Myocyte (in vitro differentiated cells): Measurements from ENCODE around the gene C1QTNF5. TPM values are rescaled to one million over a fixed set of nuclear protein-coding genes. Genes with fewer than 3 reads are reported as not detected.

Experiments
- DNase-seq: peaks from one replicate; pipeline ENCODE4 v3.0.0-alpha.2; 2012; ENCODE audit warnings: low read depth
- total RNA-seq: library from RNA; depleted of rRNA; stranded (reverse); fragments of >200 nt; gene quantifications from 2 replicates; pipeline ENCODE4 v1.2.3, GENCODE V29; 2014

Gene C1QTNF5
- total RNA-seq, 1 donor from 2014 or later: 71.5 TPM

DNA sequence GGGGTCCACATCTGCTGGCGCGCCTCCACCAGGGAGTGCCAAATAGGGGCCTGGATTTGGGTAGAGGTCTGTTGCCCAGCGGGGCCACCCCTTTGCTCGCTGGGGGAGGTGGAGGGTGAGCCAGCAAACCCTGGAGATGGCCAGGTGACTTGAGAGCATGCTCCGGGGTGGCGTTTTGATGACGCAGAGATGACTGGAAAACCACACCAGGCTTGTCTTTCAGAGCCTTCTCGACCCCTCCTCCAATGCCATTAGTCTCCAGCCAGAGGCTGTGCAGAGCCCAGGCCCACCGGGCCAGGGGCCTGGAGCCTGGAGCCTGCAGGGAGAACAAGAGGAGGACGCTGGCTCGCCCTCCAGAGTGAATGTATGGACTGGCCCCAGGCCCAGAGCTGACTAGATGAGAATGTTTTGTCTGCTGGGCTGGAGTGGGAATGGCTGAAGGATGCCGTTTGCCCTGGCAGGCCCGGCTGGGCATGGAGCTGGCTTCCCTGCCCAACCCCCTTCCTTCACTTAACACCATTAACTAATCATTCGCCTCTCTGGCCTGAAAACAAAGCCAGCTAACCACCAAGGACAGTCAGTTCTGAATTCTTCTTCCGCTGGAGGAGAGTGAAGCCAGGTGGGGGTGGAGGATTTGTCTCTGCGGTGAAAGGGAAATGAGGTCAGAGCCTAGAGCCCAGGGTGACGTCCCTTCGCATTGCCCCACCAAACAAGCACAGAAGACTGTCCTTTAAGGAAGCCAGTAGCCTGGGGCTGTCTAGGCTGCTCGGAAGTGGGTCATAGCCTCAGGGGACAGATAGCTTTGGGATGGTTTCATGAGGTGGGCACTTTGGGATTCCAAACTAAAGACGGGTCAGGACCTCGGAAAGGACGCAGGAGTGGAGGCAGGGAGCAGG is 22.2 kb downstream of the C1QTNF5 start:
- DNase-seq: no peak

DNA sequence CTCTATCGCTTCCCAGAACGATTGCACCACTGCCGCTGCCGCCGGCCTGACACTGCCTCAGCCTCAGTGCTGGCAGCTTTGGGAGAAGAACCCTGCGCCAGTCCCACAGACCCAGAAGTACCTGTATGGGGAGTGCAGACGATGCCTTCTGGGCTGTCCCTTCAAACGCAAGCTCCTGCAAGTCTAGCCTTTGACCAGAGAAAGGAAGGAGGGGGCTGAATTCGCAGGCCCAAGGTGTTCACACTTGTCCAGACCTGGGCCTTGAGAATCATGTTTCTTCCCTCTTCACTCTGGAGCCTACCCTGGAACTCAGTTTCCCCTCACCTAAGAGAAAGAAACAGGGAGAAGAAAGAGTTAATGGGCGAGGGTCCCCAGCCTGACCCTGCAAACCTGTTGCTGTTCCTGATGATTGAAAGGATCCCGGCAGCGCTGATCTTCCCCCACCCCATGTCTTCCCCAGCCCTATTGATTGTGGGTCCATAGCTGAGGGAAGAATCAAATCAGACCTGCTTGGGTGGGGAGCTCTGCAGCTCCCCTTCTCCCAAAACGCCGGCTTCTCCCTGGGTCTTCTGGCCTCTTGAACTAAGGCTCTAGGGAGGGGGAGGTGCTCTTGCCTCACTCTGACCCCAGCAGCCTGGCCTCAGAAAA is 23.0 kb downstream of the C1QTNF5 start:
- no peak for DNase-seq

- no peak for DNase-seq
Observed at GRCh38 chr11:119316729-119317591, 23.7 kb downstream of the C1QTNF5 start, which contains the start of gene MCAM. TSS of gene MCAM (minus strand) at chr11:119317130. CDS start at chr11:119317101, 29 bp downstream.

DNA sequence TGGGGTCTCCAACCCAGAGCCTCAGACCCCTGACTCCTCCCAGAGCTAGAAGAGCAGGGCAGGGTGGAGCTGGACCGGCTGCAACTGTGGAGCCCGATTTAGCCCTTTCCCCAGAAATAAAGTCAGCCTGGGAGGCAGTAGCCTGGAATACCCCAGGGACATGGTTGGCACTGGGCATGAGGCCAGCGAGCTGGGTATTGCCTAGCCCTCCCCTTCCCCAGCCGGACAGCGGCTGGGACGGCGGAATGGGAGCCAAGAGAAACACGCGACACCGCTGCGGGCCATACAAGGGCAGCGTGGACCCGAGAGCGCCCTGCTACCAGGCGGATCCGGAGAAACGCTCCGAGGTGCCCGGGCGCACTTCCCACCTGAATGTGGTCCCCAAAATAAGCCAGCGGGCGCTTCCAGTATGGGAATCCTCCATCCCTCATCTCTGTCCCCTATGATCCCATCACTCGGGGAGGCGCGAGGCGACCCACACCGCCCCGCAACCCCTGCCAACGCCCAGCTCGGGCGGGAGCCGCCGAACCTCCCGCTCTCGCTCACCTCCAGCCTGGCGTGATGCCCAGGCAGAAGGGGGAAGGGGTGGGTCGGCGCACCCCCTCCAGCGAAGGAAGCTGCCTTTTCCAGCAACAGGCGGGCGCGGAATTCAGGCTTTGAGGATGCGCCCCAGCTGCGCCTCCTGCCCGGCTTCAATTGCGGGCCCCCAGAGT is 24.5 kb downstream of the C1QTNF5 start:
- peak; percentile 76 for DNase-seq

GRCh38 chr11:119315131-119316015 is 25.3 kb downstream of the C1QTNF5 start:
- peak; percentile 53 for DNase-seq

DNA sequence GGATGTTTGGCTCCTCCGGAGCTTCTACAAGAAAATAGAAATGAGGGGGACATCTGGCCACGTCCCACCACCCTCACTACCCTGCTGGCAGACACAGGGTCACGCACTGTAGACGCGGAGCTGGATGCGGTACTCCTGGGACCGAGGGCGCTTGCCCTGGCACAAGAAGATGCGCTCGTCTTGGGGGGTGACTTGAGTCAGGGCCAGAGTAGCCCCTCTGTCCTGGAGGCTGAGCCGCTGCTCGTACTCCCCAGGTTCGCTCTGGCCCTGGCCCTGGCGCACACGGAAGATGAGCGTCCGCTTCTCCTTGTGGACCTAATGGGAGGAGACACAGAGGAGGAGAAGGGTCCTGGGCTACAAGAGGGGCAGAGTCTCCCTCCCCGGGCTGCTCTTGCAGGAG is 26.0 kb downstream of the C1QTNF5 start:
- no peak for DNase-seq

- DNase-seq: no peak
Observed at GRCh38 chr11:119310682-119311052, 30.0 kb downstream of the C1QTNF5 start.

DNA sequence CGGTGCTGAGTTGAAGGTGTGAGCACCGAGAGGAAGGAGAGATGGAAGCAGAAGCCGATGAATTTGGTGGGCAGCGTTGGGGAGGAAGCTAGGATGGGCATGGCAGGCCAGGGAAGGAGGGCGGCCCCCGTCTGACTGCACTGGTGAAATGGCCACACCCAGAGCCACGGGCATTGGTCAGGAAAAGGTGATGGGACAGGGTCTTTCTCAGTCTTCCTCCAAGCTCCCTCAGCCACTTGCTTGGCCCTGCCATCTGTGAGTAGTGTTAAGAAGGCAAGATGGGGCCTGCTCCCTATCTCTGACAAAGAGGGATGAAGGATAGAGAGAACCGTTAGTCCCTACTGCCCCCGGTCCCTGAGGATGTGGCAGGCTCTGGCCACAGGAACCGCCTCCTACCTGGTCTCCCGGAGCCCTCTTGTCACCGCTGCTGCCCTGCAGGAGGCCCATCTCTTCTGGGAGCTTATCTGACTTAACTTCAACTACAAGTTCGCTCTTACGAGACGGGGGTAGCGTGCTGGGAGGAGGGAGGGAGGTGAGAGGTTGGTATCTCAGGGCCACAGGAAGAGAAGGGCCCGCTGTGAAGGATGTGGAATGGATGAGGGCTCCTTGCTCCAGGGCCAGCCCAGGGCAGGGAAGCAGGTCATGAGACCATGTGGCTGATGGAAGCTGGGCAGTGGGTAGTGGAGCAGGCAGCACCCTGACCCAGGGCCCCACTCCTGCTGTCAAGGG is 30.6 kb downstream of the C1QTNF5 start:
- no peak for DNase-seq

- no peak for DNase-seq
Observed at GRCh38 chr11:119309411-119309810, 31.3 kb downstream of the C1QTNF5 start.

DNA sequence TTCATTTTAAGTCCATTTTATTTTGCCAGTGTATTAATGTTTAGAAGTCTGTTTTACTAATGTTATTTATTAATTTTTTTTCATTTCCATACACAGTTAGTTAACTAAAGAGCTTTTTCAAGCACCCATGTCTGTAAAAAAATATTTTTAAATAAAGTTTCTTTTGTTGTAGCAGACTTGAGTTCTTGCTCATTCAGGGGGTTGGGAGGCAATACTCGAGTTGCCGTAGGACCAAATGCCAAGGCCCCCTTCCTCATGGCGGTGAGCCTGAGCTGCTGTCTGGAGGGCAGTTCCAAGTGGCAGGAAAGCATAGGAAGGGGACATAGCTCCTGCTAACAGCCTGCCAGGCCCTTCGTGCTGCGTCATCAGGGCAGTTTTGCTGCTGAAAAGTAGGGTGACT is 32.7 kb downstream of the C1QTNF5 start:
- DNase-seq: no peak

- peak; percentile 26 for DNase-seq
Observed at GRCh38 chr11:119307219-119307618, 33.5 kb downstream of the C1QTNF5 start.

DNA sequence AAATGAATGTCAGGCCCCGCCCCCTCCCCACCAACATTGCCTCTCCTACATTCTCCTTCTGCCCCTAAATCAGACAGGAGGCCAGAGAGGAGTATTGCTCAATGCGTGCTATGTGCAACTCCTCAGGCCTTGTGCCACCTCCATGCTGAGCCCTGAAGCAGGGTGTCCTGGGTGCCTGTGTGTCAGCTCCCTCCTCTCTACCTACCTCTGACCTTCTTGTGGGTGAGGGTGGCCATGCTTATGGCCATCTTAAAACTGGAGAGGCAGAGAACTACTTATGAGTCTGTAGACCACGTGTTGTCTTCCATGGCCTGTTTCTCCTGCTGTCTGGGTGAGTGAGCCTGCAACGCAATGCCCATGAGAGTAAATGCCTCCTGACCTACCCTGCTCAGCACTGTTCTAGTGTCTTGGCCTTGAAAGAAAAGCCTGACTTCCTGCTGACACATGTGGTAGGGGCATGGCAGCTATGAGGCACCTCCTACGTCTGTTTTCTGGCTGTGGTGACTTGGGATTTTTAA is 34.3 kb downstream of the C1QTNF5 start:
- peak; percentile 22 for DNase-seq

DNA sequence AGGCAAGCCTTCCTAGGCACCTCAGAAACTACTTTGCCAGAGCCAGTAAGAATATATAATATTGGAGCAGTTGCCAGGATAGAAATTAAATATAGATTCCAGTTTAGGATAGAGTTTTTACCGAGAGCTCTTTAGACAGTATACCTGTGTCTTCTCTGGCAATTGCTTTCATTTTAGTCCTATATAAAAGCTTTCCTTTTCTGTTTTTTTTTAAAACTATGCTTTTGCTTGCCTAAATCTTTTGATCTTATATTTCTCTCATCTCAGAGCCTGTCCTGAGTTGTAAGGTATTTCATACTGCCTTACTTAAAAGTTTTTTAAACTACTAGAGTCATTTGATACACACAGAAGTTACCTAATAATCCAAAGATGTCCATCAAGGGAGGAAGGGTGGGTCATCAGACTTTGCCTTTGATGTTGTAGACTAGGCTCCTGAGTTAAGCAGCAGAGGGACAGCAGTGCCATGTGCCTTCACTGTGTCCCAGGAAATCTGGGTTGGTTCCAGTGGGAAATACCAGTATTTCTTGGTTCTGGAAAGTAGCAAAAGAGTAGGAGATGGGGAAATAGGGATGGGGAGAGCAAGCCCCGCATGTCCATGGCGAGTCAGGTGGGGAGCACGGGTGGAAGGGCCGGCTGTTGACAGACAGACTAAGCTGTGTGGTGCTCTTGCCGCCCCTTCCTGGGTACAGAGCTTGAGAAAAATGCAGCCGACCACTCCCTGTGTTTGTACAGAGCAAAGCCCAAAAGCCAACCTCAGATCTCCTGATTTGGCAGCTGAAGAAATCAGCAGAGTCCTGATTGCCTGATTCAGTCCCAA is 34.9 kb downstream of the C1QTNF5 start:
- peak; percentile 11 for DNase-seq

- no peak for DNase-seq
Observed at GRCh38 chr11:119303227-119303718, 37.4 kb downstream of the C1QTNF5 start.

DNA sequence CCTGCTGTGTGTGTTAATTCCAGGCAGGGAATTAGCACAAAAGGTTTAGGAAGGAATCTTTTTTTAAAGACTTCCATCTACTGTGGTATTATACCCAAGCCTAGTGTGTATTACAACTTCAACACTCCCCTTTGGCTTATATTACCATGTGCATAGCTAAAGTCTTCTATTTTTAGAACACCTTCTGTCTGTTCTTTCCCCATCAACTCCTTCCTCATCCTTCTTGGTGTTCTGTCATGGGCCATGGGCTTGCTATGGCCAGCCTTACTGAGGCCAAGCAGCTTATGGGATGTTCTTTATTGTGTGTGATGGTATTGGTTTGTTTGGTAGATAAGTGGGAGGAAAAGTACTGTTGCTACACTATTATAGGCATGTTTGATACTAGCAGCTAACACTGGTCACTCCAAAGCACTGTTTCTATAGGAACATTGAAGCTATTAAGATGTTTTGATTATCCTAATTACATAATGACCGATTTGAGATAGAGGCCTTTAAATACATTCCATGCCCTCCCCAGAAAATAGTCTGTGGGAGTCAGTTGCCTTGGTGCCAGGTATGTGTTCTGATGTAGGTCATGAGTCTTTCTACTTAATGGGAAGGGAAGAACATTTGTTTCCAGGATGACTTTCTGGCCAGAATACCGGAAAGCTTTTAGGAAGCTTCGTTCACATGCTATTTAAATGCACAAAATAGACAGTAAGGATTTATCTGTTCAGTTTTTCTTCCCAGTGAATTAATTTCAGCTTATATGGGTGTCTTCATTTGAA is 40.3 kb downstream of the C1QTNF5 start:
- peak; percentile 26 for DNase-seq

GRCh38 chr11:119299416-119299815 is 41.3 kb downstream of the C1QTNF5 start:
- no peak for DNase-seq

DNA sequence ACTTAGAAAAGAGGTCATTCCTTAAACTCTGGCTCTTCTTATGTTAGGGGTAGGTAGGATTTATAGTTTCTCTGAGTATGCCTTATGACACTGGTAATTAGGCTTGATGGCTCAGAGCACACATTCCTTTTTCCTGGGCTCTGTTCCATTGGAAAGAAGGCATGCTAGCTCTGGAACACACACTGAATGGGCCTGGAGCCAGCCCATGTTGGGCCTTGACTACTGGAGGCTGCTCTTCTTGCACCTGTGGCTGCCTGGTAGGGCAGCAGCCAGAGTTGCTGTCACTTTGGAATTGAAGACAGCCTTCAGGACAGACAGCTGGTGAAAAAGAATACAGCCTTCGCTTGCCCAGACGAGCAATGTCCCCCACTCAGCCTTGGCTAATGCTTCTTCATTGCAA is 42.0 kb downstream of the C1QTNF5 start:
- peak; percentile 97 for DNase-seq
